ENCODE measurements around the gene ZNF592.

The ZNF592 gene

GRCh38 chr15:84773716-84774115, 25.3 kb downstream of the ZNF592 start:
- no peak for ATAC-seq
- no peak for TF ChIP-seq PATZ1 (CRISPR knock-in tag; IDR thresholded peaks at IDR 0.05; ENCODE audit: borderline replicate concordance)
- TF ChIP-seq ZNF70 (CRISPR knock-in tag; IDR thresholded peaks at IDR 0.05): no peak
- no peak for TF ChIP-seq ZFP3 (CRISPR knock-in tag; IDR thresholded peaks at IDR 0.05)
- TF ChIP-seq ISL1 (CRISPR knock-in tag; IDR thresholded peaks at IDR 0.05): no peak
- TF ChIP-seq ZNF565 (CRISPR knock-in tag; conservative IDR thresholded peaks at IDR 0.05; ENCODE audit: low read depth): no peak
- no peak for TF ChIP-seq POU6F1 (CRISPR knock-in tag; IDR thresholded peaks at IDR 0.05; ENCODE audit: borderline replicate concordance, low read depth)
- TF ChIP-seq TCF4 (CRISPR knock-in tag; IDR thresholded peaks at IDR 0.05; ENCODE audit: borderline replicate concordance): no peak
- no peak for TF ChIP-seq TSHZ2 (CRISPR knock-in tag; IDR thresholded peaks at IDR 0.05)
- TF ChIP-seq TOX (CRISPR knock-in tag; IDR thresholded peaks at IDR 0.05; ENCODE audit: borderline replicate concordance): no peak
- no peak for TF ChIP-seq BACH2 (CRISPR knock-in tag; IDR thresholded peaks at IDR 0.05; ENCODE audit: borderline replicate concordance)
- no peak for TF ChIP-seq PPARA (CRISPR knock-in tag; IDR thresholded peaks at IDR 0.05; ENCODE audit: borderline replicate concordance)
- TF ChIP-seq RARB (CRISPR knock-in tag; IDR thresholded peaks at IDR 0.05): no peak
- TF ChIP-seq ARNTL (CRISPR knock-in tag; IDR thresholded peaks at IDR 0.05; ENCODE audit: borderline replicate concordance, low read depth): no peak
- TF ChIP-seq SNAI2 (CRISPR knock-in tag; IDR thresholded peaks at IDR 0.05): no peak
- TF ChIP-seq GLIS3 (CRISPR knock-in tag; IDR thresholded peaks at IDR 0.05): no peak
- no peak for TF ChIP-seq CSDC2 (CRISPR knock-in tag; IDR thresholded peaks at IDR 0.05)
- no peak for TF ChIP-seq ZNF8 (CRISPR knock-in tag; IDR thresholded peaks at IDR 0.05)
- TF ChIP-seq ZC3H10 (CRISPR knock-in tag; IDR thresholded peaks at IDR 0.05): no peak

- TF ChIP-seq ZFP30 (CRISPR knock-in tag; IDR thresholded peaks at IDR 0.05): no peak
- TF ChIP-seq ZNF8 (CRISPR knock-in tag; IDR thresholded peaks at IDR 0.05): no peak
- TF ChIP-seq TOX (CRISPR knock-in tag; IDR thresholded peaks at IDR 0.05; ENCODE audit: borderline replicate concordance): no peak
- TF ChIP-seq OSR1 (CRISPR knock-in tag; IDR thresholded peaks at IDR 0.05): no peak
- TF ChIP-seq CREB5 (CRISPR knock-in tag; IDR thresholded peaks at IDR 0.05; ENCODE audit: low read depth): no peak
- TF ChIP-seq CSDC2 (CRISPR knock-in tag; IDR thresholded peaks at IDR 0.05): no peak
- TF ChIP-seq ESRRG (CRISPR knock-in tag; IDR thresholded peaks at IDR 0.05): no peak
- TF ChIP-seq ISL1 (CRISPR knock-in tag; IDR thresholded peaks at IDR 0.05): no peak
- TF ChIP-seq BACH2 (CRISPR knock-in tag; IDR thresholded peaks at IDR 0.05; ENCODE audit: borderline replicate concordance): no peak
- TF ChIP-seq TCF4 (CRISPR knock-in tag; IDR thresholded peaks at IDR 0.05; ENCODE audit: borderline replicate concordance): no peak
- ATAC-seq: no peak
Observed at GRCh38 chr15:84775867-84776449, 27.6 kb downstream of the ZNF592 start.

- ATAC-seq: no peak
- TF ChIP-seq TOX (CRISPR knock-in tag; IDR thresholded peaks at IDR 0.05; ENCODE audit: borderline replicate concordance) (no peak), PPARA (CRISPR knock-in tag; IDR thresholded peaks at IDR 0.05; ENCODE audit: borderline replicate concordance) (no peak), OSR1 (CRISPR knock-in tag; IDR thresholded peaks at IDR 0.05) (no peak), CSRNP3 (CRISPR knock-in tag; IDR thresholded peaks at IDR 0.05) (no peak), ZFP3 (CRISPR knock-in tag; IDR thresholded peaks at IDR 0.05) (no peak), POU6F1 (CRISPR knock-in tag; IDR thresholded peaks at IDR 0.05; ENCODE audit: borderline replicate concordance, low read depth) (no peak), TCF4 (CRISPR knock-in tag; IDR thresholded peaks at IDR 0.05; ENCODE audit: borderline replicate concordance) (no peak), ZNF565 (CRISPR knock-in tag; conservative IDR thresholded peaks at IDR 0.05; ENCODE audit: low read depth) (no peak), SNAI2 (CRISPR knock-in tag; IDR thresholded peaks at IDR 0.05) (no peak), ESRRG (CRISPR knock-in tag; IDR thresholded peaks at IDR 0.05) (no peak), ZC3H10 (CRISPR knock-in tag; IDR thresholded peaks at IDR 0.05) (no peak), ZNF8 (CRISPR knock-in tag; IDR thresholded peaks at IDR 0.05) (no peak)
Observed at GRCh38 chr15:84778194-84778593, 29.8 kb downstream of the ZNF592 start.
